ENCODE data around the gene C16orf74.

DNA sequence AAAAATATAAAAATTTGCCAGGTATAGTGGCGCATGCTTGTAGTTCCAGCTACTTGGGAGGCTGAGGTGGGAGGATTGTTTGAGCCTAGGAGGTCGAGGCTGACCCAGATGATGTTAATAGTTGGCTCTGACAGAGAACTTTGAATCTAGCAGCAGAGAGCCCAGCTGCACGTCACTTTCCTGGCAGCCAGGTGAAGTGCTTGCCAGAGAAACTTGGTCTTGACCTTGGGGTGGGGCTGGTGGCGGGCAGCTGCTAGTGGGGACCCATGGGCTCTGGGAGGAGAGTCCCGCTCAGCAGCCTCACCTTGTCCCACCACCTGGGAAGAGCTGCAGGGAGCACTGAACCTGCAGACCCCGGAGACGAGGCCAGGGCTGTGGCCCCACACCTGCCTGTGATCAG, 3.1 kb upstream of the C16orf74 start:
- TF ChIP-seq, protein P1, sequence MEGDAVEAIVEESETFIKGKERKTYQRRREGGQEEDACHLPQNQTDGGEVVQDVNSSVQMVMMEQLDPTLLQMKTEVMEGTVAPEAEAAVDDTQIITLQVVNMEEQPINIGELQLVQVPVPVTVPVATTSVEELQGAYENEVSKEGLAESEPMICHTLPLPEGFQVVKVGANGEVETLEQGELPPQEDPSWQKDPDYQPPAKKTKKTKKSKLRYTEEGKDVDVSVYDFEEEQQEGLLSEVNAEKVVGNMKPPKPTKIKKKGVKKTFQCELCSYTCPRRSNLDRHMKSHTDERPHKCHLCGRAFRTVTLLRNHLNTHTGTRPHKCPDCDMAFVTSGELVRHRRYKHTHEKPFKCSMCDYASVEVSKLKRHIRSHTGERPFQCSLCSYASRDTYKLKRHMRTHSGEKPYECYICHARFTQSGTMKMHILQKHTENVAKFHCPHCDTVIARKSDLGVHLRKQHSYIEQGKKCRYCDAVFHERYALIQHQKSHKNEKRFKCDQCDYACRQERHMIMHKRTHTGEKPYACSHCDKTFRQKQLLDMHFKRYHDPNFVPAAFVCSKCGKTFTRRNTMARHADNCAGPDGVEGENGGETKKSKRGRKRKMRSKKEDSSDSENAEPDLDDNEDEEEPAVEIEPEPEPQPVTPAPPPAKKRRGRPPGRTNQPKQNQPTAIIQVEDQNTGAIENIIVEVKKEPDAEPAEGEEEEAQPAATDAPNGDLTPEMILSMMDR (IDR thresholded peaks at IDR 0.05; ENCODE audit: poor library complexity) = no peak
- no peak for TF ChIP-seq EZH2 (IDR thresholded peaks at IDR 0.05; ENCODE audit: borderline replicate concordance)
